KMS-11 (cell line): ENCODE data around the gene REM2.
"Not testable (repeated sequence)": the region's sequence is repeated elsewhere in the genome, so short reads cannot be mapped to it uniquely, and the experiment has no call there.

ENCODE experiments used
- H2AFZ ChIP-seq: fragments of 200-600 bp; sonication (generic); 2 replicates; pipeline ENCODE4 v1.6.1; 2016; ENCODE audit warnings: antibody characterized with exemption, mixed run types, low read depth
- H3K27ac ChIP-seq: fragments of 200-600 bp; sonication (generic); 2 replicates; pipeline ENCODE4 v1.6.1; 2016; ENCODE audit warnings: mild to moderate bottlenecking, mixed run types
- H3K27me3 ChIP-seq: fragments of 200-600 bp; sonication (generic); 2 replicates; pipeline ENCODE4 v1.6.1; 2017; ENCODE audit warnings: mild to moderate bottlenecking, low read depth, mixed run types, moderate library complexity; ENCODE audit not compliant: insufficient read depth
- H3K36me3 ChIP-seq: fragments of 200-600 bp; sonication (generic); 2 replicates; pipeline ENCODE4 v1.6.1; 2017; ENCODE audit warnings: mild to moderate bottlenecking, mixed run types; ENCODE audit not compliant: insufficient read depth
- H3K4me1 ChIP-seq: fragments of 200-600 bp; sonication (generic); 2 replicates; pipeline ENCODE4 v1.6.1; 2016; ENCODE audit warnings: mild to moderate bottlenecking, low read depth, mixed run types; ENCODE audit not compliant: poor library complexity, severe bottlenecking
- H3K4me2 ChIP-seq: fragments of 200-600 bp; sonication (generic); 2 replicates; pipeline ENCODE4 v1.7.0; 2016; ENCODE audit warnings: mild to moderate bottlenecking, mixed run types
- H3K4me3 ChIP-seq: fragments of 200-600 bp; sonication (generic); IDR thresholded peaks from 2 replicates; pipeline ENCODE4 v1.6.1; 2017; ENCODE audit warnings: low read depth, low read length, mixed read lengths; ENCODE audit not compliant: insufficient read depth
- H3K79me2 ChIP-seq: fragments of 200-600 bp; sonication (generic); 2 replicates; pipeline ENCODE4 v1.6.1; 2016; ENCODE audit warnings: low read depth, mixed run types; ENCODE audit not compliant: insufficient read depth
- H3K9ac ChIP-seq: fragments of 200-600 bp; sonication (generic); 2 replicates; pipeline ENCODE4 v1.6.1; 2016; ENCODE audit warnings: mild to moderate bottlenecking, mixed run types
- H4K20me1 ChIP-seq: fragments of 200-600 bp; sonication (generic); 2 replicates; pipeline ENCODE4 v1.6.1; 2016; ENCODE audit warnings: mild to moderate bottlenecking, mixed run types; ENCODE audit not compliant: insufficient read depth
- TF ChIP-seq, protein P1 (sequence below): fragments of 200-600 bp; sonication (generic); conservative IDR thresholded peaks from 2 replicates; pipeline ENCODE4 v1.6.1; 2017; ENCODE audit warnings: low read depth, mild to moderate bottlenecking, antibody characterized with exemption, low read length, moderate library complexity, mixed read lengths

The REM2 gene

DNA sequence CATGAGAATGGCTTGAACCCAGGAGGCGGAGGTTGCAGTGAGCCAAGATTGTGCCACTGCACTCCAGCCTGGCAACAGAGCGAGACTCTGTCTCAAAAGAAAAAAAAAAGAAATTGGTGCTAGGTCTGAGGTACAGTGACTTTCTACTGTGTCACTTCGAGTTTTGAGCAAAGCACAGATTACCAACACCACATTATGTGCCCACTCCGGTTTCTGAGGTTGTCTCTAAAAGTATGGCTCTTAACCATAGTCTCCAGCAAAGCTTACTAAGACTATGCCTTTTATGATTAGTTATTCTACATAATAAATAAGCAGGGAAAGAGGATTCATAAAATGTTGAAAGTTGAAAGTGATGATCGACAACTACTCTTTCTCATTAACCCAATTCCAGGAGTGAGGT lies 27.9 kb downstream of the REM2 start:
- H3K9ac ChIP-seq = no peak overlapping the region
- peaks cover 53% of the 10 kb centered on the region; the same call in 1 of the 2 replicates for H3K79me2 ChIP-seq
- H3K27me3 ChIP-seq = no peaks in the 10 kb centered on the region
- H4K20me1 ChIP-seq = no peaks in the 10 kb centered on the region
- H3K27ac ChIP-seq = no peak overlapping the region
- H3K4me3 ChIP-seq = no peak overlapping the region
- H3K36me3 ChIP-seq = no peaks in the 10 kb centered on the region
- no peak overlapping the region for H2AFZ ChIP-seq
- peaks cover 50% of the 10 kb centered on the region for H3K4me1 ChIP-seq
- H3K4me2 ChIP-seq = no peak overlapping the region; the same call in 1 of the 2 replicates
- TF ChIP-seq, protein P1, sequence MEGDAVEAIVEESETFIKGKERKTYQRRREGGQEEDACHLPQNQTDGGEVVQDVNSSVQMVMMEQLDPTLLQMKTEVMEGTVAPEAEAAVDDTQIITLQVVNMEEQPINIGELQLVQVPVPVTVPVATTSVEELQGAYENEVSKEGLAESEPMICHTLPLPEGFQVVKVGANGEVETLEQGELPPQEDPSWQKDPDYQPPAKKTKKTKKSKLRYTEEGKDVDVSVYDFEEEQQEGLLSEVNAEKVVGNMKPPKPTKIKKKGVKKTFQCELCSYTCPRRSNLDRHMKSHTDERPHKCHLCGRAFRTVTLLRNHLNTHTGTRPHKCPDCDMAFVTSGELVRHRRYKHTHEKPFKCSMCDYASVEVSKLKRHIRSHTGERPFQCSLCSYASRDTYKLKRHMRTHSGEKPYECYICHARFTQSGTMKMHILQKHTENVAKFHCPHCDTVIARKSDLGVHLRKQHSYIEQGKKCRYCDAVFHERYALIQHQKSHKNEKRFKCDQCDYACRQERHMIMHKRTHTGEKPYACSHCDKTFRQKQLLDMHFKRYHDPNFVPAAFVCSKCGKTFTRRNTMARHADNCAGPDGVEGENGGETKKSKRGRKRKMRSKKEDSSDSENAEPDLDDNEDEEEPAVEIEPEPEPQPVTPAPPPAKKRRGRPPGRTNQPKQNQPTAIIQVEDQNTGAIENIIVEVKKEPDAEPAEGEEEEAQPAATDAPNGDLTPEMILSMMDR = no peak

DNA sequence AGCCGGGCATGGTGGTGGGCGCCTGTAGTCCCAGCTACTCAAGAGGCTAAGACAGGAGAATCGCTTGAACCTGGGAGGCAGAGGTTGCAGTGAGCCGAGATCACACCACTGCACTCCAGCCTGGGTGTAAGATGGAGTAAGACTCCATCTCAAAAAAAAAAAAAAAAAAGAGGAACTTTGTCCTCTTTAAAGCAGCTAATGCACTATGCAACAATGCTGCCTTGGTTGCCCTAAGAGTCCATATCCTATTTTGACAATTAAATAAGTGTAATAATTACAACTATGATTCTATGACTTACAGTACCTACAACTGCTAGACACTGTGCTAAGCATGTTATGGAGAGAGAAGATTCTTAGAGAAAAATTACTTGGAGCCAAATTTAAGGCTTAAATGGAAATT lies 31.8 kb downstream of the REM2 start:
- H3K36me3 ChIP-seq, H3K27ac ChIP-seq, H2AFZ ChIP-seq, H4K20me1 ChIP-seq, H3K4me3 ChIP-seq, H3K9ac ChIP-seq, H3K27me3 ChIP-seq, H3K4me2 ChIP-seq: not testable (repeated sequence)
- Histone ChIP-seq H3K79me2 (peaks cover 78% of the 10 kb centered on the region), H3K4me1 (peaks cover 44% of the 10 kb centered on the region)

DNA sequence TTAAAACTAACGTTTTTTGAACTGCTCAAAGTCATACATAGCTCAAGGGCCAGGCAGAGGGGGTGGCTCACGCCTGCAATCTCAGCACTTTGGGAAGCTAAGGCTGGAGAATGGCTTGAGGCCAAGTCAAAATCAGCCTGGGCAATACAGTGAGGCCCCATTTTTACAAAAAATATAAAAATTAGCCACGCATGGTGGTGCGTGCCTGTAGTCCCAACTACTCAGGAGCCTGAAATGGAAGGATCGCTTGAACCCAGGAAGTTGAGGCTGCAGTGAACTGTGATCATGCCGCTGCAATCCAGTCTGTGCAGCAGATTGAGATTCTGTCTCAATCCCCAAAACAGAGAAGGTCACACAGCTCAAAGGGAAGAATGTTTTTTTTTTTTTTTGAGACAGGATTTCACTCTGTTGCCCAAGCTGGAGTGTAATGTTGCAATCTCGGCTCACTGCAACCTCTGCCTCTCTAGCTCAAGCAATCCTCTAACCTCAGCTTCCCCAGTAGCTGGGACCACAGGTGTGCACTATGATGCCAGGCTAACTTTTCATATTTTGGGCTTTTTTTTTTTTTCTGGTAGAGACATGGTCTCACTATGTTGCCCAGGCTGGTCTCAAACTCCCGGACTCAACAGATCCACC lies 33.0 kb downstream of the REM2 start:
- TF ChIP-seq, protein P1 = no peak
- no peak overlapping the region for H3K4me2 ChIP-seq
- no peaks in the 10 kb centered on the region for H3K27me3 ChIP-seq
- peaks cover 45% of the 10 kb centered on the region for H3K4me1 ChIP-seq
- H3K36me3 ChIP-seq = no peaks in the 10 kb centered on the region
- H2AFZ ChIP-seq = no peak overlapping the region
- peaks cover 70% of the 10 kb centered on the region for H3K79me2 ChIP-seq
- no peak overlapping the region for H3K27ac ChIP-seq
- H4K20me1 ChIP-seq = no peaks in the 10 kb centered on the region
- no peak overlapping the region for H3K9ac ChIP-seq
- H3K4me3 ChIP-seq = no peak overlapping the region

DNA sequence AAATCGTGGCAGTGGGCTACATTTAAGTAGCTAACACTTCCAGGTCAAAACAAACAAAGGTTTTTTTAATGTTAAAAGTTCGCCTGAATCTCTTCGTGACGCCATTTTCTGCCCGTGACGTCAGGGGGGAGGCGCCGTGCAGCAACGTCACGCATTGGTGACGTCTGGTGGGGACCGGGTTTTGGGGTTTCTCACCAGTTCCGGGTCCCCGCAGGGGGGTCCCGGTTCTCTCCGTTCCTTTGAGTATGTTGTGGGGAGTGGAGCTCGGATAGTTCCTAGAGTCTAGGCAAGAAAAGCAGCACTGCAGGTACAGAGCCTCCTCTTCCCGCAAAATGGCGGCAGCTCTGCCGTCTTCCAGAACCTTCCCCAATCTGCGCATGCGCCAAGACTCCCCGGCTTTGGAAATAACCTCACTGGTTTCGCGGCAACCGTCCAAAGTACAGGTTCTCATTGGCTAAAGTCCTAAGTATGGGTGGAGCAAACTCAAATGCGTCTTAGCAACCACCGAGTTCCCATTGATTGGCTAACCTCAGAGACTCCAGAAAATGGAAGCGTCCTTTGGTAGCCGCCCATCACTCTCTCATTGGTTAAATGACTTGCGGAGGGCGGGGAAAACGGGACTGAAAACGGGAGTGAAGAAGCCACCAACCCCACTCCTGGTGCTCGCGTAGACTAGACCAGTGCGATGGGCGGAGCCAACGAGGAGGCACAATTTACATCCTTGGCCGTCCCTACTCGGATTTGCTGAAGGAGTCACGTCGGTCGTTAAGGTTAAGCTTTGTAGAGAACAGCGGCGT lies 36.0 kb downstream of the REM2 start, which contains the start of gene RBM23:
RBM23 (minus strand) TSS at position 346 of the 797 bp plus-strand sequence.
- Histone ChIP-seq H4K20me1 (no peaks in the 10 kb centered on the region), H3K4me3 (no peak within 1 kb of the TSS), H3K9ac (peak within 1 kb of the TSS; percentile 87), H3K36me3 (no peaks in the 10 kb centered on the region), H3K4me1 (peaks cover 30% of the 10 kb centered on the region), H3K79me2 (peaks cover 44% of the 10 kb centered on the region), H3K27ac (peak within 1 kb of the TSS; percentile 92), H3K27me3 (no peaks in the 10 kb centered on the region), H3K4me2 (peak within 1 kb of the TSS; percentile 64), H2AFZ (peak within 1 kb of the TSS; percentile 41; the same call in 1 of the 2 replicates)
- TF ChIP-seq, protein P1 = no peak

DNA sequence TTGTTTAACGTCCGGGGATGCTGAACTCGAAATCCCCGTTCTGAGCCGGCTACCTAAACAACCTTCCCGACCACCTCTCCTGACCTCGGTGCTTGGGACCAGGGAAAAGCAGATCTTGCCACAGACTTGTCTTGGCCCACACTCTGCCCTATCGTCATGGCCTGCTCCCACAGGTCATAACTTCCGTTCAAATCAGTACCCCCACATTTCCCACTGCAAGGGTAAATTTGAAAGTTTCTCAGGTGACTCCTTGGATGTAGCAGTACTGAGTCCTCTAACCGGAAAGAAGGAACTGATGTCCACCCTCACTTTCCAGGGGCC lies 36.5 kb downstream of the REM2 start:
- Histone ChIP-seq H3K27me3 (no peaks in the 10 kb centered on the region), H3K4me3 (no peak overlapping the region), H3K27ac (peak overlapping the region; percentile 66), H4K20me1 (no peaks in the 10 kb centered on the region), H3K36me3 (no peaks in the 10 kb centered on the region), H3K4me1 (peaks cover 30% of the 10 kb centered on the region), H3K4me2 (peak overlapping the region; percentile 62), H3K9ac (no peak overlapping the region; the same call in 1 of the 2 replicates), H3K79me2 (peaks cover 38% of the 10 kb centered on the region), H2AFZ (no peak overlapping the region)
- TF ChIP-seq, protein P1 = no peak
